ENCODE results near the gene TMEM132C. TPM values are rescaled to one million over a fixed set of nuclear protein-coding genes. Genes with fewer than 3 reads are reported as not detected.

The TMEM132C gene
- total and polyA plus RNA-seq, 2 donors (not counting 3 experiments of a cell fraction or from before 2014, with no cell fraction given) = not detected

DNA sequence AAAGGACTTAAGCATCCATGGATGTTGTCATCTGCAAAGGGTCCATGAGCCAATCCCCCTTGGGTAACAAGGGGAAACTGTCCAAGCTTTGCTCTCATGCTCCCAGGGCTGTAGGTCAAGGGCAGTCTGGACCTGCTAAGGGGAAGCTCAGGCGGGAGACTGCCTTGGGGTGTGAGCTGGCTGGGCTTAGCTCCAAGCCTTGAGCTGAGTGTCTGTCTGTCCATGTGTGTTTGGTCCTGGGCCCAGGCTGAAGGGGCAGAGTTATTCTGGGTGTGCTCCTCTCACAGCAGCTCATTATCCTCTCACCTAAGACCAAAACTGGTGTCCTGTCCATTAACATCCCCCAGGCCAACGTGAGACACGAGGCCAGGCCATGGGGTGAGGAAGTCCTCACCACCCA is 282.0 kb downstream of the TMEM132C start:
- TF ChIP-seq, protein P1, sequence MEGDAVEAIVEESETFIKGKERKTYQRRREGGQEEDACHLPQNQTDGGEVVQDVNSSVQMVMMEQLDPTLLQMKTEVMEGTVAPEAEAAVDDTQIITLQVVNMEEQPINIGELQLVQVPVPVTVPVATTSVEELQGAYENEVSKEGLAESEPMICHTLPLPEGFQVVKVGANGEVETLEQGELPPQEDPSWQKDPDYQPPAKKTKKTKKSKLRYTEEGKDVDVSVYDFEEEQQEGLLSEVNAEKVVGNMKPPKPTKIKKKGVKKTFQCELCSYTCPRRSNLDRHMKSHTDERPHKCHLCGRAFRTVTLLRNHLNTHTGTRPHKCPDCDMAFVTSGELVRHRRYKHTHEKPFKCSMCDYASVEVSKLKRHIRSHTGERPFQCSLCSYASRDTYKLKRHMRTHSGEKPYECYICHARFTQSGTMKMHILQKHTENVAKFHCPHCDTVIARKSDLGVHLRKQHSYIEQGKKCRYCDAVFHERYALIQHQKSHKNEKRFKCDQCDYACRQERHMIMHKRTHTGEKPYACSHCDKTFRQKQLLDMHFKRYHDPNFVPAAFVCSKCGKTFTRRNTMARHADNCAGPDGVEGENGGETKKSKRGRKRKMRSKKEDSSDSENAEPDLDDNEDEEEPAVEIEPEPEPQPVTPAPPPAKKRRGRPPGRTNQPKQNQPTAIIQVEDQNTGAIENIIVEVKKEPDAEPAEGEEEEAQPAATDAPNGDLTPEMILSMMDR (IDR thresholded peaks at IDR 0.05; ENCODE audit: extremely low read depth in 1 of 2, insufficient read depth in 1 of 2, low read depth in 1 of 2, low read length in 2 of 2) = no peak
- TF ChIP-seq MYC (IDR thresholded peaks at IDR 0.05; ENCODE audit: low read depth, low read length) = no peak
- no peak for TF ChIP-seq POLR2A (IDR thresholded peaks at IDR 0.05; ENCODE audit: low read depth, low read length)
- TF ChIP-seq FOS (IDR thresholded peaks at IDR 0.05; ENCODE audit: borderline replicate concordance, insufficient read depth, low read length) = no peak
- TF ChIP-seq POLR2AphosphoS5 (IDR thresholded peaks at IDR 0.05; ENCODE audit: insufficient read depth, low read depth, low read length) = no peak
- no peak for TF ChIP-seq JUN (IDR thresholded peaks at IDR 0.05; ENCODE audit: borderline replicate concordance, insufficient read depth, insufficient read length, low read depth)
- TF ChIP-seq, protein P2, sequence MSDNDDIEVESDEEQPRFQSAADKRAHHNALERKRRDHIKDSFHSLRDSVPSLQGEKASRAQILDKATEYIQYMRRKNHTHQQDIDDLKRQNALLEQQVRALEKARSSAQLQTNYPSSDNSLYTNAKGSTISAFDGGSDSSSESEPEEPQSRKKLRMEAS (IDR thresholded peaks at IDR 0.05; ENCODE audit: insufficient read depth, insufficient read length) = no peak
- TF ChIP-seq GATA2 (IDR thresholded peaks at IDR 0.05; ENCODE audit: insufficient read depth, insufficient read length, low read depth, low read length) = no peak
- no peak for TF ChIP-seq EZH2 (IDR thresholded peaks at IDR 0.05; ENCODE audit: borderline replicate concordance, low read depth, low read length, severe bottlenecking)
- intact Hi-C loops (cut with micrococcal nuclease) = no loop called here
- H4K20me1 ChIP-seq (replicated peaks; ENCODE audit: control insufficient read depth, extremely low read depth, insufficient read depth, low read length) = no peaks in the 10 kb centered on the region
- no peaks in the 10 kb centered on the region for H3K27me3 ChIP-seq (ENCODE audit: control insufficient read depth in 2 of 2, insufficient read depth in 2 of 2, low read length in 2 of 2)
- H3K4me2 ChIP-seq (ENCODE audit: insufficient read depth, low read length) = no peak overlapping the region
- no peaks in the 10 kb centered on the region for H3K79me2 ChIP-seq (ENCODE audit: control insufficient read depth, insufficient read depth, low read length)
- dilution Hi-C loops (cut with MboI; ENCODE audit: extremely low pct_ligation_motif_present, low sequenced_read_pairs) = no loop called here
- ChIA-PET POLR2A (no interaction called here), CTCF (no interaction called here)
- H2AFZ ChIP-seq (ENCODE audit: low read depth, low read length) = no peak overlapping the region
- no peak overlapping the region for H3K27ac ChIP-seq (ENCODE audit: insufficient read depth, low read depth, low read length)
- DNase-seq (ENCODE audit: low read depth, low spot score) = no peak
- peaks cover 2% of the 10 kb centered on the region for H3K9me3 ChIP-seq (replicated peaks; ENCODE audit: control insufficient read depth, insufficient read depth, low read length)
- FAIRE-seq = no peak
- no peak overlapping the region for H3K9ac ChIP-seq (replicated peaks; ENCODE audit: extremely low read depth, insufficient read depth, low read length)
- no peak overlapping the region for H3K4me3 ChIP-seq (replicated peaks in 1 of 3; ENCODE audit: insufficient read depth in 1 of 3, low read depth in 1 of 3, low read length in 3 of 3)
- no peaks in the 10 kb centered on the region for H3K36me3 ChIP-seq (ENCODE audit: control insufficient read depth in 2 of 2, extremely low read depth in 1 of 2, insufficient read depth in 2 of 2, low read length in 2 of 2)
- BruUV-seq (replicated peaks) = no TSS peak
- H3K9me1 ChIP-seq (replicated peaks; ENCODE audit: control insufficient read depth, extremely low read depth, insufficient read depth, low read length) = no peaks in the 10 kb centered on the region
- no peaks in the 10 kb centered on the region for H3K4me1 ChIP-seq (ENCODE audit: control insufficient read depth, extremely low read depth, insufficient read depth, low read length)

Data from endothelial cell of umbilical vein (primary cell).